ENCODE data around the gene DEFB132.

DEFB132 gene

DNA sequence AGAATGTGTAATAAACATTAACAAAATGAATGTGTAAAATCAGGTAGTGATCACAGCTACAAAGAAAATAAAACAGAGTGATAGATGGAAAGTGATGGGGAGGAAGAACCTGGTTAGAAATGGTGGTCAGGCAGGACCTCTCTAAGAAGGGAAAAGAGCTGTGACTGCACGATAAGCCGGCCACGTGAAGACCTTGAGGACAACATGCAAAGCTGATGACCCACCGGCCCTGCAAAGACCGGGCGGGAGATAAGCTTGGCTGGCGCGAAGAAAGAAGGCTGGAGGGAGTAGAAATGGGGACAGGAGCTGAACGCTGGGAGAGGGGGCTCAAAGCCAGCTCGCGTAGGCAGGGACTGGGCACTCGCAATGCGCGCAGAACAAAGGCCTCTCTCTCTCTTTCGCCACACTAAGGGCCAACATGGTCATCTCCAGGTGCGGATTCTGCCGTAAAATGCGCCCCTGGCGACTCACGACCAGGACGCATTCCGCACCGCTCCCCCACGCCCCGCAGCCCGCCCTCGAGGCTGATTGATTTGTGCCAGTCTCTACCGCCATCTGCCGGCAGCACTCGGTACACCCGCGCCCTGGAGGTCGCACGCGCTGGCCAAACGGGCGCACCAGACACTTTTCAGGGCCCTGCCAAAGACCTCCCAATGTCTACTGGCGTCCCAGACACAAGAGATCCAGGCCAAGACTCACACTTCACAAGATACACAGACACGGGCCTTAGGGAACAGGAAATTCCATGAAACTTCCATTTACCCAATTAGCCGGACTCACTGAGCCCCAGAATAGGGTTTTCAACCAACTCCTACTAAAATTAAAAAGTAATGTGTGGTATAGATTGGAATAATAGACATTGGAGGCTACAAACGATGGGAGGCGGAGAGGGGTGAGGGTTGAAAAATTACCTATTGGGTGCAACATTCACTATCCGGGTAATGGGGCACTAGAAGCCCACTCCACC lies 9.4 kb downstream of the DEFB132 start:
- Histone ChIP-seq H3K27me3 (ENCODE audit: low read depth, low read length) (no peaks in the 10 kb centered on the region; the same call in 1 of the 2 replicates), H3K9ac (ENCODE audit: low read length) (peak overlapping the region; percentile 70), H2AFZ (ENCODE audit: low read depth, low read length) (peak overlapping the region; percentile 99), H3K36me3 (replicated peaks; ENCODE audit: low read depth, low read length) (no peaks in the 10 kb centered on the region), H3K27ac (ENCODE audit: low read length) (no peak overlapping the region), H3K4me1 (ENCODE audit: low read length) (peaks cover 9% of the 10 kb centered on the region), H3K79me2 (ENCODE audit: low read length) (no peaks in the 10 kb centered on the region), H3K4me3 (ENCODE audit: low read length) (peak overlapping the region; percentile 86), H4K20me1 (ENCODE audit: insufficient read depth, low read length) (no peaks in the 10 kb centered on the region), H3K9me3 (ENCODE audit: insufficient read depth, low read length) (no peaks in the 10 kb centered on the region), H3K4me2 (ENCODE audit: low read length) (peak overlapping the region; percentile 97)
- no peak for TF ChIP-seq EZH2phosphoT487 (IDR thresholded peaks at IDR 0.05; ENCODE audit: low read depth)
- TF ChIP-seq, protein P1, sequence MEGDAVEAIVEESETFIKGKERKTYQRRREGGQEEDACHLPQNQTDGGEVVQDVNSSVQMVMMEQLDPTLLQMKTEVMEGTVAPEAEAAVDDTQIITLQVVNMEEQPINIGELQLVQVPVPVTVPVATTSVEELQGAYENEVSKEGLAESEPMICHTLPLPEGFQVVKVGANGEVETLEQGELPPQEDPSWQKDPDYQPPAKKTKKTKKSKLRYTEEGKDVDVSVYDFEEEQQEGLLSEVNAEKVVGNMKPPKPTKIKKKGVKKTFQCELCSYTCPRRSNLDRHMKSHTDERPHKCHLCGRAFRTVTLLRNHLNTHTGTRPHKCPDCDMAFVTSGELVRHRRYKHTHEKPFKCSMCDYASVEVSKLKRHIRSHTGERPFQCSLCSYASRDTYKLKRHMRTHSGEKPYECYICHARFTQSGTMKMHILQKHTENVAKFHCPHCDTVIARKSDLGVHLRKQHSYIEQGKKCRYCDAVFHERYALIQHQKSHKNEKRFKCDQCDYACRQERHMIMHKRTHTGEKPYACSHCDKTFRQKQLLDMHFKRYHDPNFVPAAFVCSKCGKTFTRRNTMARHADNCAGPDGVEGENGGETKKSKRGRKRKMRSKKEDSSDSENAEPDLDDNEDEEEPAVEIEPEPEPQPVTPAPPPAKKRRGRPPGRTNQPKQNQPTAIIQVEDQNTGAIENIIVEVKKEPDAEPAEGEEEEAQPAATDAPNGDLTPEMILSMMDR (IDR thresholded peaks at IDR 0.05; ENCODE audit: low read depth, low read length): peak; percentile 96

DNA sequence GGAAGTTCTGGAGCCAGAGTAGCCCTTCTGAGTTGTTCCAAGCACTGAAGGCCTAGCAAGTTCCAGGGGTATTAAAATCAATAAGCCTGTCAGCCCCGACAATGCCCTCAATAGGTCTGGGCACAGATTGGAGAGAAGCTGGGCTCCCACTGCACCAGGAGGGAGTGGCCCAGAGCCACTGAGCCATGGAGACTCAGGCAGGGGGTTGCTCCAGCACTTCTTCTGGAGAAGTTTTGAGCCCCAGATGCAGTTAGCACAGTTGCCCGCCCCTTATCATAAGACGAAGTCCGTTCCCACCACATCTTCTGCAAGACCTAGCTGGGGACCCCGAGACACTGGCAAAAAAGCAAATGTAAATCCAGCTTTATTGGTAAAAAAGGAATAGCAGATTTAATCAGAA lies 13.0 kb downstream of the DEFB132 start:
- Histone ChIP-seq H3K4me2 (ENCODE audit: low read length) (no peak overlapping the region), H3K36me3 (replicated peaks; ENCODE audit: low read depth, low read length) (no peaks in the 10 kb centered on the region), H3K9me3 (ENCODE audit: insufficient read depth, low read length) (no peaks in the 10 kb centered on the region), H3K4me3 (ENCODE audit: low read length) (no peak overlapping the region), H3K9ac (ENCODE audit: low read length) (no peak overlapping the region), H3K79me2 (ENCODE audit: low read length) (no peaks in the 10 kb centered on the region), H4K20me1 (ENCODE audit: insufficient read depth, low read length) (no peaks in the 10 kb centered on the region), H2AFZ (ENCODE audit: low read depth, low read length) (no peak overlapping the region), H3K27me3 (ENCODE audit: low read depth, low read length) (no peaks in the 10 kb centered on the region), H3K4me1 (ENCODE audit: low read length) (peaks cover 9% of the 10 kb centered on the region), H3K27ac (ENCODE audit: low read length) (no peak overlapping the region)
- no peak for TF ChIP-seq EZH2phosphoT487 (IDR thresholded peaks at IDR 0.05; ENCODE audit: low read depth)
- TF ChIP-seq, protein P1 (IDR thresholded peaks at IDR 0.05; ENCODE audit: low read depth, low read length): no peak

DNA sequence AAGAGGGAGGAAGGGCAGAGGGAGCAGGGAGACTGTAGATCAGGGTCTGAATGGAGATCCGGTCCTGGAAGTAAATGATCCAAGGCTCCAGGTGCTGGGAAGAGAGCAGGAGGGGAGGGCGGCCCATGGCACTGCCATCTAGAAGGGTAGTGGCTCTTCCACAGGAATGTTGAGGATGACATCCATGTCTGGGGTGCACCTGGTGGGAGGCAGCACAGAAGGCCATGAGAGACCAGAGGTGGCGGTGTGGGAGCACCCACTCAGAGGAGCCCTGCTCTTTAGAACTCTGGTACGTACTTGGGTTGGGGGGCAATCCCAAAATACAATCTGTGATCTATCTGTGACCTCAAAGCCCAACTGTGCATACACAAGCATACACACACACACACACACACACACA lies 13.5 kb downstream of the DEFB132 start:
- Histone ChIP-seq H3K9me3 (ENCODE audit: insufficient read depth, low read length) (no peaks in the 10 kb centered on the region), H3K79me2 (ENCODE audit: low read length) (no peaks in the 10 kb centered on the region), H2AFZ (ENCODE audit: low read depth, low read length) (no peak overlapping the region), H3K27ac (ENCODE audit: low read length) (no peak overlapping the region), H3K4me2 (ENCODE audit: low read length) (no peak overlapping the region), H3K27me3 (ENCODE audit: low read depth, low read length) (no peaks in the 10 kb centered on the region), H3K9ac (ENCODE audit: low read length) (no peak overlapping the region), H4K20me1 (ENCODE audit: insufficient read depth, low read length) (no peaks in the 10 kb centered on the region), H3K4me3 (ENCODE audit: low read length) (no peak overlapping the region), H3K4me1 (ENCODE audit: low read length) (peaks cover 9% of the 10 kb centered on the region), H3K36me3 (replicated peaks; ENCODE audit: low read depth, low read length) (no peaks in the 10 kb centered on the region)
- TF ChIP-seq EZH2phosphoT487 (IDR thresholded peaks at IDR 0.05; ENCODE audit: low read depth): no peak
- TF ChIP-seq, protein P1 (IDR thresholded peaks at IDR 0.05; ENCODE audit: low read depth, low read length): no peak

DNA sequence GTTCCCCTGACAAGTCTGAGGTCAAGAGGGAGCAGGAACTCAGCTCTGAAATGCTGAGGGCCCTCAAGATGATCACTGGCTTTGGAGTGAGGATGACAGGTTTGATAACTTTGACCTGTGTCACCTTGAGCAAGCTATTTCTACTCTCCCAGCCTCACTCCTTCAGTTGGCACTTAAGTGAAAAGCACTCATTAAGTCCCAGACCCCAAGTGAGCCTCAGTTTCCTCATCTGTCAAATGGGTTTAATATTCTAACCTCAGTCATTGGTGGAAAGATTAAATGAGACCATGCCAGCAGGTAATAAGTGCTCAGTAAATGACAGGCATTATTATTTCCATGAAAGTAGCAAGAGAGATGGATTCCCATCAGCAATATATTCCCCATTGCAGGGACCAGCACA lies 14.0 kb downstream of the DEFB132 start:
- no peak overlapping the region for H2AFZ ChIP-seq (ENCODE audit: low read depth, low read length)
- peaks cover 5% of the 10 kb centered on the region for H3K4me1 ChIP-seq (ENCODE audit: low read length)
- H3K4me3 ChIP-seq (ENCODE audit: low read length): no peak overlapping the region
- H4K20me1 ChIP-seq (ENCODE audit: insufficient read depth, low read length): no peaks in the 10 kb centered on the region
- H3K4me2 ChIP-seq (ENCODE audit: low read length): no peak overlapping the region
- no peaks in the 10 kb centered on the region for H3K9me3 ChIP-seq (ENCODE audit: insufficient read depth, low read length)
- TF ChIP-seq, protein P1 (IDR thresholded peaks at IDR 0.05; ENCODE audit: low read depth, low read length): no peak
- TF ChIP-seq EZH2phosphoT487 (IDR thresholded peaks at IDR 0.05; ENCODE audit: low read depth): no peak
- H3K27ac ChIP-seq (ENCODE audit: low read length): no peak overlapping the region
- no peak overlapping the region for H3K9ac ChIP-seq (ENCODE audit: low read length)
- H3K27me3 ChIP-seq (ENCODE audit: low read depth, low read length): no peaks in the 10 kb centered on the region
- H3K36me3 ChIP-seq (replicated peaks; ENCODE audit: low read depth, low read length): no peaks in the 10 kb centered on the region
- H3K79me2 ChIP-seq (ENCODE audit: low read length): no peaks in the 10 kb centered on the region

Measured in OCI-LY3 (cell line).